ENCODE data around the gene PROKR2. TPM values are rescaled to one million over a fixed set of nuclear protein-coding genes. Genes with fewer than 3 reads are reported as not detected.

PROKR2 gene
- total and polyA plus RNA-seq, 2 experiments from 2014 or later, result not detected

DNA sequence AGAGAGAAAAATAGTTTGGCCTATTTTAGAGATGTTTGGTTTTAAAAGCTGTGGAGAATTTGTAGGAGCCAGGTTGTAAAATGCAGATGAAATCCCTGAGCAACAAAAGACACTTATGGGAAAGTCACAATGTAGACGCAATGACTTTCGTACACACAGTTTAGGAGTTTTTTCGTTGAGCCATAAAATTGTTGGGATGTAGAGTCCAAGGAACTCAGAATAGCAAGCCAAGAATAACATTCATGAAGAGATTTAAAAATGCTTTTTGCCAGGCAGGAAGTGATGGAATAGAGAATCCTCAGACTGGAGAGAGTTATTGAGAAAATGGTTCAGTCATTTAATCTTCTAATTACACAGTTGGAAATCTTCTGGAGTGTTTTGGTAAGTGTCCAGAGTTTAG, 11.5 kb upstream of the PROKR2 start:
- no peak overlapping the region for H3K27ac ChIP-seq
- H3K9me2 ChIP-seq (ENCODE audit: insufficient read depth), result no peaks in the 10 kb centered on the region
- no peaks in the 10 kb centered on the region for H3K36me3 ChIP-seq (ENCODE audit: low read depth)
- H3K79me2 ChIP-seq (ENCODE audit: insufficient read depth), result no peaks in the 10 kb centered on the region
- H3K9me3 ChIP-seq (ENCODE audit: low read depth), result no peaks in the 10 kb centered on the region
- H3K9ac ChIP-seq, result no peak overlapping the region
- no peaks in the 10 kb centered on the region for H4K20me1 ChIP-seq (ENCODE audit: insufficient read depth)
- no peaks in the 10 kb centered on the region for H3K4me1 ChIP-seq (ENCODE audit: insufficient read depth)
- WGBS, 2 experiments (ENCODE audit: low coverage in 1 of 2, low lambda C conversion rate in 2 of 2, missing lambda C conversion rate in 2 of 2), result 29 to 32% methylated on average over 3 of the region's 3 CpGs
- no peak overlapping the region for H3K4me3 ChIP-seq
- no peak overlapping the region for H2AFZ ChIP-seq
- peaks cover 25% of the 10 kb centered on the region for H3K27me3 ChIP-seq (replicated peaks; ENCODE audit: insufficient read depth)
- DNase-seq, result no peak
- H3K4me2 ChIP-seq (ENCODE audit: unreplicated experiment), result no peak overlapping the region
- in situ Hi-C loops (cut with MboI), result no loop called here
- no peaks in the 10 kb centered on the region for H3F3A ChIP-seq (ENCODE audit: insufficient read depth)
- TF ChIP-seq EZH2phosphoT487 (IDR thresholded peaks at IDR 0.05; ENCODE audit: insufficient read depth, low read depth) (no peak), EZH2 (IDR thresholded peaks at IDR 0.05; ENCODE audit: insufficient read depth, poor library complexity, severe bottlenecking) (no peak)

DNA sequence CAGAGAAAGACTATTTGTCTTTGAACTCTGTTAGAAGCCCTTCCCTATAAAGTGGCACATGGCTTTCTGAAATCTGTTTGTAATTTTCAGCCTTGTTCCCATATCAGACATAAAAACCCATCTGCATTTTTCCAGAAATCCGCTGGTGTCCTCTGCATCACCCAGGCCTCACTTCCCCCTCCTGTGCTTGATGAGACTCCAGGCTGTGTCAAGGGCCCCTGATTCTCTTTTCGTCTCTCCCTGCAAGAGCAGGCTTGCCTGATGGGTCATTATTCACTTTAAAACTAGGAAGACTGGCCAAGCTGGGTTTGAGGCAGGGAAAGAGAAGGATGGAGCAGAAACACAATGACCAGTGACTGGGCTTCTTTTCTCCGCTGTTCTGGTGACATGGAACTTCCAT, 10.6 kb upstream of the PROKR2 start:
- Histone ChIP-seq H3K9me3 (ENCODE audit: low read depth) (no peaks in the 10 kb centered on the region), H3K27me3 (replicated peaks; ENCODE audit: insufficient read depth) (peaks cover 26% of the 10 kb centered on the region), H3K36me3 (ENCODE audit: low read depth) (no peaks in the 10 kb centered on the region), H3K4me1 (ENCODE audit: insufficient read depth) (no peaks in the 10 kb centered on the region), H3K9me2 (ENCODE audit: insufficient read depth) (no peaks in the 10 kb centered on the region), H3K4me3 (no peak overlapping the region), H3K79me2 (ENCODE audit: insufficient read depth) (no peaks in the 10 kb centered on the region), H3K9ac (no peak overlapping the region), H2AFZ (no peak overlapping the region), H3K27ac (no peak overlapping the region), H3K4me2 (ENCODE audit: unreplicated experiment) (no peak overlapping the region), H4K20me1 (ENCODE audit: insufficient read depth) (no peaks in the 10 kb centered on the region), H3F3A (ENCODE audit: insufficient read depth) (no peaks in the 10 kb centered on the region)
- in situ Hi-C loops (cut with MboI), result no loop called here
- no peak for TF ChIP-seq EZH2 (IDR thresholded peaks at IDR 0.05; ENCODE audit: insufficient read depth, poor library complexity, severe bottlenecking)
- TF ChIP-seq EZH2phosphoT487 (IDR thresholded peaks at IDR 0.05; ENCODE audit: insufficient read depth, low read depth), result no peak
- DNase-seq, result no peak
- WGBS, 2 experiments (ENCODE audit: low coverage in 1 of 2, low lambda C conversion rate in 2 of 2, missing lambda C conversion rate in 2 of 2), result 17 to 20% methylated on average over 3 of the region's 3 CpGs

DNA sequence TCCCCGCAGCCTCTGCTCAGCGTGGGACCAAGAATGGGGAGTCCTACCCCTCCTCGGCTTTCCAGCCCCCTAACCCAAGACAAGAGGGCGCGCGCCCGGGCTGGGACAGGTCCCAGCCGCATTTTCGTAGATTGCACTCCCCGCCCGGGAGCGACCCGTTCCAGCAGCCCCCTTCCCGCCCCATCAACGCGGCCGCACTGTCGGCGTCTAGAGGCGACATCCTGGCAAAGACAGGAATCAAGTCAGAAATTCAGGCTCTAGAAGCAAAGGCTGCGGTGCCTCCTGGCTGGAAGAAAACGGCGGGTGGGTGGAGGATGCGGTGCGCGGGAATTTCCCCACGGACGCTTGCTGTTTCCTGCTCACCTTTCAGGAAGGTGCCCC, 957 bp downstream of the PROKR2 start:
- no peak overlapping the region for H3K27ac ChIP-seq

DNA sequence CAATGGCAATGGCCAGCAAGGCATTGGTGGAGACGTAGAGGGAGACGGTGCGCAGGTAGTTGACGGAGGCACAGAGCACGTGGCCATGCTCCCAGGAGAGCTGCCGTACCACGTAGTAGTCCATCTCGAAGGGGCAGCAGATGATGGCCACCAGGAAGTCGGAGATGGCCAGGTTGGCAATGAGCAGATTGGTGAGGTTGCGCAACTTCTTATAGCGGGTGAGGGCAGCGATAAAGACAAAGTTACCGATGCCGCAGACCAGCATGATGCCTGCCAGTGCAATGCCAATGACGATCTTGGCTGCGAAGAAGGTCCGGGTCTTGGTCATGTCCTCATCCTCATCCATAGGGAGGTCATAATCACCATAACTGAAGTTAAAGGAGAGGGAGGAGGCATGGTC, 2.8 kb downstream of the PROKR2 start:
- Histone ChIP-seq H3K4me2 (ENCODE audit: unreplicated experiment) (no peak overlapping the region), H3K4me3 (no peak overlapping the region), H3K9me3 (ENCODE audit: low read depth) (no peaks in the 10 kb centered on the region), H3K9ac (no peak overlapping the region), H3K79me2 (ENCODE audit: insufficient read depth) (no peaks in the 10 kb centered on the region), H4K20me1 (ENCODE audit: insufficient read depth) (no peaks in the 10 kb centered on the region), H3K27me3 (replicated peaks; ENCODE audit: insufficient read depth) (peaks cover 32% of the 10 kb centered on the region), H3K27ac (no peak overlapping the region), H3K9me2 (ENCODE audit: insufficient read depth) (no peaks in the 10 kb centered on the region), H3K36me3 (ENCODE audit: low read depth) (no peaks in the 10 kb centered on the region), H2AFZ (no peak overlapping the region), H3F3A (ENCODE audit: insufficient read depth) (no peaks in the 10 kb centered on the region), H3K4me1 (ENCODE audit: insufficient read depth) (no peaks in the 10 kb centered on the region)
- no peak for TF ChIP-seq EZH2phosphoT487 (IDR thresholded peaks at IDR 0.05; ENCODE audit: insufficient read depth, low read depth)
- WGBS, 2 experiments (ENCODE audit: low coverage in 1 of 2, low lambda C conversion rate in 2 of 2, missing lambda C conversion rate in 2 of 2), result 64 to 67% methylated on average over 17 of the region's 17 CpGs
- in situ Hi-C loops (cut with MboI), result no loop called here
- no peak for DNase-seq

More for the DNA sequence above, 957 bp downstream of the PROKR2 start:
- in situ Hi-C loops (cut with MboI), result no loop called here
- Histone ChIP-seq H3K9ac (no peak overlapping the region), H3F3A (ENCODE audit: insufficient read depth) (no peaks in the 10 kb centered on the region), H3K4me1 (ENCODE audit: insufficient read depth) (no peaks in the 10 kb centered on the region), H3K79me2 (ENCODE audit: insufficient read depth) (no peaks in the 10 kb centered on the region), H3K4me2 (ENCODE audit: unreplicated experiment) (no peak overlapping the region), H3K9me3 (ENCODE audit: low read depth) (no peaks in the 10 kb centered on the region), H2AFZ (no peak overlapping the region), H3K4me3 (no peak overlapping the region), H3K9me2 (ENCODE audit: insufficient read depth) (no peaks in the 10 kb centered on the region), H3K27me3 (replicated peaks; ENCODE audit: insufficient read depth) (peaks cover 33% of the 10 kb centered on the region), H3K36me3 (ENCODE audit: low read depth) (no peaks in the 10 kb centered on the region), H4K20me1 (ENCODE audit: insufficient read depth) (no peaks in the 10 kb centered on the region)
- DNase-seq, result no peak
- no peak for TF ChIP-seq EZH2phosphoT487 (IDR thresholded peaks at IDR 0.05; ENCODE audit: insufficient read depth, low read depth)
- TF ChIP-seq EZH2 (IDR thresholded peaks at IDR 0.05; ENCODE audit: insufficient read depth, poor library complexity, severe bottlenecking), result no peak
- 2% methylated on average over 28 of the region's 28 CpGs for WGBS, 2 experiments (ENCODE audit: low coverage in 1 of 2, low lambda C conversion rate in 2 of 2, missing lambda C conversion rate in 2 of 2)

DNA sequence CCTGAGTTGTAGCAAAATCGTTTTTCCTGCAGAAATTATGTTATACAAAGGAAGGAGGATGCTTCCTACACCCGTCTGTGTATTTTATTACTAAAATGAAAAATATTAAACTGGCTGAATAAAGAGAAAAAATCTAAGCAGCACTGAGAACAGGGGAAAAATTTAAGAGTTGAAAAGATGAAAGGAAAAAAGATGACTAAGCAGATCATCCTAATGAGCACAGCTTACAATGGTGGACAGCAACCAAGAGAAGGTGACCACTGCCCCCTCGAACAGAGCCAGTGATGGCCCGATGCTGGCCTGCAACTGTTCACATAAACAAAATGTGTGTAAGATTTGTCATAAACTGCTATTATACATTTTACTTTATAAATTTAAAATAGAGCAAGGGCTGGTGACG, 4.2 kb downstream of the PROKR2 start:
- no peaks in the 10 kb centered on the region for H3F3A ChIP-seq (ENCODE audit: insufficient read depth)
- H3K79me2 ChIP-seq (ENCODE audit: insufficient read depth), result no peaks in the 10 kb centered on the region
- H4K20me1 ChIP-seq (ENCODE audit: insufficient read depth), result no peaks in the 10 kb centered on the region
- no peaks in the 10 kb centered on the region for H3K36me3 ChIP-seq (ENCODE audit: low read depth)
- in situ Hi-C loops (cut with MboI), result no loop called here
- H3K9me2 ChIP-seq (ENCODE audit: insufficient read depth), result no peaks in the 10 kb centered on the region
- H3K27me3 ChIP-seq (replicated peaks; ENCODE audit: insufficient read depth), result peaks cover 20% of the 10 kb centered on the region
- no peak for DNase-seq
- no peaks in the 10 kb centered on the region for H3K9me3 ChIP-seq (ENCODE audit: low read depth)
- TF ChIP-seq EZH2 (IDR thresholded peaks at IDR 0.05; ENCODE audit: insufficient read depth, poor library complexity, severe bottlenecking) (no peak), EZH2phosphoT487 (IDR thresholded peaks at IDR 0.05; ENCODE audit: insufficient read depth, low read depth) (no peak)
- no peak overlapping the region for H3K9ac ChIP-seq
- no peaks in the 10 kb centered on the region for H3K4me1 ChIP-seq (ENCODE audit: insufficient read depth)
- H3K4me3 ChIP-seq, result no peak overlapping the region
- 24 to 27% methylated on average over 5 of the region's 5 CpGs for WGBS, 2 experiments (ENCODE audit: low coverage in 1 of 2, low lambda C conversion rate in 2 of 2, missing lambda C conversion rate in 2 of 2)
- no peak overlapping the region for H3K27ac ChIP-seq
- H3K4me2 ChIP-seq (ENCODE audit: unreplicated experiment), result no peak overlapping the region
- H2AFZ ChIP-seq, result no peak overlapping the region

Data from GM23248 (cell line).